Measurements from ENCODE around the gene SPARC.

DNA sequence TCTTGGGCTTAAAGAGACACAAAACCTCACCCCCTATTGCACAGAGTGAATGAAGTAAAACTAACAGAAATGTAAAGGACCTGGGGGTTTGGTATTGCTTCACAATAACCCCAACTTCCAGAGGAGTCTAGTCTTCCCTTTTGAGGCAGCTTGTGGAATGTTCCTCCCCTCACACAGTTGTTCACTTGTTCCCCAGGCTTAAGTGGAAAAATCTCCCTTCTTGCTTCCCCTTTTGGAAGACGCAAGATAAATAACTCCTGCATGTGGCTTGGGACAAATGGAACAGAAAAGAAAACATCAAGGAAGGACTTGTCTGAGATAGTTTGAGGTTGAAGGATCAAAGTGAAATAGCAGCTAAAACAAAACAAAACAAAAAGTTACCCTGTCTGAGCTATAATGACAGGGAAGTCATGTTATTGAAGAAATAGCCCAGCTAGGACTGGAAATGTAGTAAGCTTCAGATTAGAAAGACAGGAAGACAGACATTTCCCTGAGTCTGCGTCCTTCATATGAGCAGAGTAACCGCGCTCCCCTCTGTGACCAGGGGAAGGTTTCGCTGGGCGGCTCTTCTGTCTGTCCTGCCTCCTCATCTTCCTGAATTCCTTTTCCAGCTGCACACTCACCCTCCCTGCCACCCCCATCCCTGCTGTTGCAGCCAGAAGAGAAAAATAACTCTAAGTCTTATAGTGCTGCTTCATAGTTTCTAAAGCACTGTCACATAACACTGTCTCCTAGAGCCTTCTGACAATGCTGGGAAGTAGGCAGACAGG lies 8.8 kb downstream of the SPARC start:
- no peak for TF ChIP-seq YY1 (IDR thresholded peaks at IDR 0.05; ENCODE audit: insufficient read depth, insufficient read length)
- no peak for TF ChIP-seq SUZ12 (IDR thresholded peaks at IDR 0.05; ENCODE audit: extremely low read depth, insufficient read depth, insufficient read length)
